Neuronal stem cell (in vitro differentiated cells): ENCODE results near the gene NOS1AP.

Source experiments
- DNase-seq: peaks from one replicate; pipeline ENCODE4 v3.0.0-alpha.2; 2013; ENCODE audit warnings: low spot score
- H2AFZ ChIP-seq: one replicate; pipeline ENCODE4 v1.6.1; 2013; ENCODE audit warnings: mild to moderate bottlenecking, low read length, inconsistent platforms
- H2AK5ac ChIP-seq: 2 replicates; pipeline ENCODE4 v1.6.1; 2013; ENCODE audit warnings: low read depth, mild to moderate bottlenecking, inconsistent platforms, low read length, moderate library complexity, mixed read lengths
- H2BK120ac ChIP-seq: 2 replicates; pipeline ENCODE4 v1.6.1; 2013; ENCODE audit warnings: low read depth, mild to moderate bottlenecking, inconsistent platforms, low read length, moderate library complexity, mixed read lengths
- H2BK12ac ChIP-seq: one replicate; pipeline ENCODE4 v1.6.1; 2013; ENCODE audit warnings: low read length, inconsistent platforms
- H2BK15ac ChIP-seq: 2 replicates; pipeline ENCODE4 v1.6.1; 2013; ENCODE audit warnings: mild to moderate bottlenecking, low read length, inconsistent platforms, mixed read lengths
- H2BK5ac ChIP-seq: one replicate; pipeline ENCODE4 v1.6.1; 2013; ENCODE audit warnings: inconsistent platforms, mild to moderate bottlenecking, low read length, moderate library complexity
- H3K14ac ChIP-seq: one replicate; pipeline ENCODE4 v1.6.1; 2013; ENCODE audit warnings: low read length, inconsistent platforms
- H3K18ac ChIP-seq: 2 replicates; pipeline ENCODE4 v1.6.1; 2013; ENCODE audit warnings: low read length, inconsistent platforms
- H3K23ac ChIP-seq: 2 replicates; pipeline ENCODE4 v1.6.1; 2013; ENCODE audit warnings: low read depth, mild to moderate bottlenecking, mixed read lengths, low read length, inconsistent platforms; ENCODE audit not compliant: poor library complexity
- H3K27ac ChIP-seq: replicated peaks from 3 replicates; pipeline ENCODE4 v1.5.1; 2013; ENCODE audit warnings: low read length, inconsistent platforms
- H3K27me3 ChIP-seq, 3 experiments: 2 replicates each; pipeline ENCODE4 v1.6.1; 2013; ENCODE audit warnings: low read length in 3 of 3, mild to moderate bottlenecking in 2 of 3, inconsistent platforms in 1 of 3, low read depth in 1 of 3, mixed read lengths in 1 of 3, moderate library complexity in 1 of 3; ENCODE audit not compliant: control insufficient read depth in 3 of 3, insufficient read depth in 3 of 3
- H3K36me3 ChIP-seq, 2 donors: replicated peaks in 1 of 2; 2 replicates each; pipeline ENCODE4 v1.6.1; 2013; ENCODE audit warnings: low read length in 2 of 2; ENCODE audit not compliant: control insufficient read depth in 2 of 2, insufficient read depth in 2 of 2
- H3K4ac ChIP-seq: 2 replicates; pipeline ENCODE4 v1.6.1; 2013; ENCODE audit warnings: inconsistent platforms, mild to moderate bottlenecking, low read length, moderate library complexity
- H3K4me1 ChIP-seq, 2 donors: 1 replicate in 1 of 2; 2 replicates in 1 of 2; pipeline ENCODE4 v1.6.1; 2013; ENCODE audit warnings: low read length in 2 of 2, low read depth in 1 of 2; ENCODE audit not compliant: control insufficient read depth in 2 of 2, insufficient read depth in 1 of 2
- H3K4me2 ChIP-seq: one replicate; pipeline ENCODE4 v1.6.1; 2013; ENCODE audit warnings: mild to moderate bottlenecking, low read length, inconsistent platforms; ENCODE audit not compliant: insufficient read depth, poor library complexity, severe bottlenecking
- H3K4me3 ChIP-seq, 2 donors: 2 replicates each; pipeline ENCODE4 v1.5.1; 2013; ENCODE audit warnings: low read length in 2 of 2, mild to moderate bottlenecking in 2 of 2, inconsistent platforms in 1 of 2, moderate library complexity in 1 of 2
- H3K79me1 ChIP-seq: one replicate; pipeline ENCODE4 v1.6.1; 2013; ENCODE audit warnings: low read depth, mild to moderate bottlenecking, inconsistent platforms, low read length, moderate library complexity
- H3K9ac ChIP-seq: one replicate; pipeline ENCODE4 v1.6.1; 2013; ENCODE audit warnings: mild to moderate bottlenecking, low read depth, low read length, inconsistent platforms; ENCODE audit not compliant: poor library complexity
- H3K9me3 ChIP-seq, 2 donors: replicated peaks in 1 of 2; 2 replicates each; pipeline versions ENCODE3 to v1.6.1; 2013; ENCODE audit warnings: low read length in 2 of 2, mild to moderate bottlenecking in 2 of 2, inconsistent platforms in 1 of 2, low read depth in 1 of 2, mixed read lengths in 1 of 2, moderate library complexity in 1 of 2; ENCODE audit not compliant: control insufficient read depth in 2 of 2, insufficient read depth in 1 of 2
- H4K8ac ChIP-seq: one replicate; pipeline ENCODE4 v1.6.1; 2013; ENCODE audit warnings: low read depth, mild to moderate bottlenecking, inconsistent platforms, low read length, moderate library complexity
- H4K91ac ChIP-seq: one replicate; pipeline ENCODE4 v1.6.1; 2013; ENCODE audit warnings: low read length, low read depth, mild to moderate bottlenecking, inconsistent platforms; ENCODE audit not compliant: poor library complexity
- WGBS, 2 donors: extraction: QIAGEN DNeasy Blood & Tissue Kit; methylation state at CpG; one replicate each; pipeline ENCODE4 v1.1.7; 2013; ENCODE audit warnings: missing lambda C conversion rate in 2 of 2, mixed read lengths in 1 of 2; ENCODE audit not compliant: insufficient read length in 2 of 2, insufficient replicate concordance in 1 of 2; ENCODE audit errors: extremely low coverage in 2 of 2; 5-methylcytosine and 5-hydroxymethylcytosine counted together

Gene NOS1AP

GRCh38 chr1:162136760-162137159 lies 67.3 kb downstream of the NOS1AP start:
- no peak overlapping the region for H3K4me3 ChIP-seq
- H3K4ac ChIP-seq, result no peak overlapping the region
- H2BK5ac ChIP-seq, result no peak overlapping the region
- no peak overlapping the region for H3K14ac ChIP-seq
- H2BK15ac ChIP-seq, result no peak overlapping the region
- H4K8ac ChIP-seq, result no peak overlapping the region
- H2AFZ ChIP-seq, result no peak overlapping the region
- H3K4me1 ChIP-seq, result peaks cover 10 to 22% of the 10 kb centered on the region in 2 donors
- H2BK12ac ChIP-seq, result no peak overlapping the region
- H3K4me2 ChIP-seq, result no peak overlapping the region
- no peak overlapping the region for H4K91ac ChIP-seq
- H3K36me3 ChIP-seq, result no peaks in the 10 kb centered on the region
- no peak overlapping the region for H3K9ac ChIP-seq
- no peak overlapping the region for H3K27ac ChIP-seq
- no peaks in the 10 kb centered on the region for H3K79me1 ChIP-seq
- H2AK5ac ChIP-seq, result no peak overlapping the region
- WGBS, 2 donors, result no CpG with 5 or more reads among the region's 4 CpGs
- H2BK120ac ChIP-seq, result no peak overlapping the region
- no peak overlapping the region for H3K23ac ChIP-seq
- DNase-seq, result no peak
- no peaks in the 10 kb centered on the region for H3K27me3 ChIP-seq
- no peaks in the 10 kb centered on the region for H3K9me3 ChIP-seq
- H3K18ac ChIP-seq, result no peak overlapping the region

GRCh38 chr1:162137179-162137960 lies 67.9 kb downstream of the NOS1AP start:
- H2BK120ac ChIP-seq, result no peak overlapping the region
- no peaks in the 10 kb centered on the region for H3K9me3 ChIP-seq
- no peak overlapping the region for H3K4ac ChIP-seq
- H3K14ac ChIP-seq, result no peak overlapping the region
- no peak overlapping the region for H3K27ac ChIP-seq
- H3K23ac ChIP-seq, result no peak overlapping the region
- H3K79me1 ChIP-seq, result no peaks in the 10 kb centered on the region
- H4K8ac ChIP-seq, result no peak overlapping the region
- peaks cover 10 to 22% of the 10 kb centered on the region in 2 donors for H3K4me1 ChIP-seq
- no peak overlapping the region for H2AFZ ChIP-seq
- H4K91ac ChIP-seq, result no peak overlapping the region
- no peak overlapping the region for H2BK12ac ChIP-seq
- H3K27me3 ChIP-seq, result no peaks in the 10 kb centered on the region
- DNase-seq, result no peak
- H3K18ac ChIP-seq, result no peak overlapping the region
- H3K9ac ChIP-seq, result no peak overlapping the region
- H3K4me2 ChIP-seq, result no peak overlapping the region
- no peak overlapping the region for H2AK5ac ChIP-seq
- H2BK15ac ChIP-seq, result no peak overlapping the region
- H2BK5ac ChIP-seq, result no peak overlapping the region
- H3K4me3 ChIP-seq, result no peak overlapping the region
- no CpG with 5 or more reads among the region's 8 CpGs for WGBS, 2 donors
- no peaks in the 10 kb centered on the region for H3K36me3 ChIP-seq

- Histone ChIP-seq H3K18ac (no peak overlapping the region), H3K4ac (no peak overlapping the region), H3K4me2 (no peak overlapping the region), H3K27me3 (no peaks in the 10 kb centered on the region), H2BK15ac (no peak overlapping the region), H3K9ac (no peak overlapping the region), H3K27ac (no peak overlapping the region), H3K4me3 (no peak overlapping the region), H3K14ac (no peak overlapping the region), H3K9me3 (no peaks in the 10 kb centered on the region), H2BK120ac (no peak overlapping the region), H3K4me1 (peaks cover 10 to 22% of the 10 kb centered on the region in 2 donors), H2BK5ac (no peak overlapping the region), H3K36me3 (no peaks in the 10 kb centered on the region), H3K23ac (no peak overlapping the region), H2BK12ac (no peak overlapping the region), H2AFZ (no peak overlapping the region), H3K79me1 (no peaks in the 10 kb centered on the region), H4K91ac (no peak overlapping the region), H4K8ac (no peak overlapping the region), H2AK5ac (no peak overlapping the region)
- no peak for DNase-seq
- whole genome bisulfite sequencing, 2 donors, result no CpG with 5 or more reads among the region's 2 CpGs
These were observed 68.6 kb downstream of the NOS1AP start for GRCh38 chr1:162138112-162138511.

- Histone ChIP-seq H3K4me2 (no peak overlapping the region), H3K27ac (no peak overlapping the region), H3K4ac (no peak overlapping the region), H3K79me1 (no peaks in the 10 kb centered on the region), H2BK120ac (no peak overlapping the region), H4K91ac (no peak overlapping the region), H2AK5ac (no peak overlapping the region), H3K27me3 (no peaks in the 10 kb centered on the region), H3K18ac (no peak overlapping the region), H3K9ac (no peak overlapping the region), H2BK15ac (no peak overlapping the region), H3K23ac (no peak overlapping the region), H3K36me3 (no peaks in the 10 kb centered on the region), H3K4me3 (no peak overlapping the region), H2BK12ac (no peak overlapping the region), H2AFZ (no peak overlapping the region), H3K4me1 (peaks cover 10 to 22% of the 10 kb centered on the region in 2 donors), H3K9me3 (no peaks in the 10 kb centered on the region), H3K14ac (no peak overlapping the region), H4K8ac (no peak overlapping the region), H2BK5ac (no peak overlapping the region)
- no peak for DNase-seq
- no CpG with 5 or more reads among the region's 4 CpGs for WGBS, 2 donors
These were observed 69.2 kb downstream of the NOS1AP start for GRCh38 chr1:162138599-162139181.
